H1 (cell line): ENCODE measurements around the gene AVPR2.

ENCODE experiments used
- BRCA1 ChIP-seq: IDR thresholded peaks from 2 replicates; pipeline ENCODE4 v1.6.1; 2012; ENCODE audit warnings: low read depth, low read length, improper control_type of control experiment
- CHD1 ChIP-seq: IDR thresholded peaks from 2 replicates; pipeline ENCODE4 v1.6.1; 2012; ENCODE audit warnings: low read depth, low read length, improper control_type of control experiment
- CHD2 ChIP-seq: IDR thresholded peaks from 2 replicates; pipeline ENCODE4 v1.6.1; 2012; ENCODE audit warnings: low read length, improper control_type of control experiment
- CTCF ChIP-seq, 3 experiments: IDR thresholded peaks; 1 replicate in 2 of 3; 2 replicates in 1 of 3; pipeline versions ENCODE4 v1.5.1 to v1.6.1; 2011; ENCODE audit warnings: low read length in 3 of 3, mild to moderate bottlenecking in 3 of 3, inconsistent platforms in 2 of 3, low read depth in 1 of 3, moderate library complexity in 1 of 3; ENCODE audit not compliant: insufficient read depth in 1 of 3; ENCODE audit errors: control extremely low read depth in 1 of 3
- EP300 ChIP-seq, 2 experiments: IDR thresholded peaks; 1 replicate in 1 of 2; 2 replicates in 1 of 2; pipeline ENCODE4 v1.6.1; 2011 to 2012; ENCODE audit warnings: low read depth in 2 of 2, low read length in 2 of 2, mild to moderate bottlenecking in 2 of 2, borderline replicate concordance in 1 of 2, inconsistent platforms in 1 of 2, moderate library complexity in 1 of 2
- EZH2 ChIP-seq: fragments of 200-600 bp; sonication (generic); IDR thresholded peaks from 2 replicates; pipeline ENCODE4 v1.7.1; 2012; ENCODE audit warnings: low read depth, mild to moderate bottlenecking, moderate library complexity, low read length, inconsistent platforms; ENCODE audit not compliant: severe bottlenecking
- JUND ChIP-seq: IDR thresholded peaks from 2 replicates; pipeline ENCODE4 v1.6.1; 2011; ENCODE audit warnings: mild to moderate bottlenecking, improper control_type of control experiment, low read length
- POLR2A ChIP-seq, 2 experiments: IDR thresholded peaks; 1 replicate in 1 of 2; 2 replicates in 1 of 2; pipeline ENCODE4 v1.6.1; 2011; ENCODE audit warnings: low read depth in 2 of 2, low read length in 2 of 2, mild to moderate bottlenecking in 2 of 2; ENCODE audit errors: control extremely low read depth in 1 of 2
- POLR2AphosphoS5 ChIP-seq: IDR thresholded peaks from 2 replicates; pipeline ENCODE4 v1.6.1; 2011; ENCODE audit warnings: low read depth, low read length
- POU5F1 ChIP-seq: IDR thresholded peaks from 2 replicates; pipeline ENCODE4 v1.6.1; 2011; ENCODE audit warnings: low read depth, mild to moderate bottlenecking, low read length, moderate library complexity
- RXRA ChIP-seq: IDR thresholded peaks from 2 replicates; pipeline ENCODE4 v1.6.1; 2011; ENCODE audit warnings: low read depth, mild to moderate bottlenecking, low read length, moderate library complexity; ENCODE audit not compliant: insufficient read depth

- TF ChIP-seq CTCF (IDR thresholded peaks at IDR 0.05; ENCODE audit: control extremely low read depth in 1 of 3, insufficient read depth in 1 of 3, low read depth in 1 of 3, low read length in 3 of 3) (peak in 2 of 3 experiments; percentile 22 to 33; a peak in 2 of 4 replicates), POU5F1 (no peak), BRCA1 (no peak), EZH2 (no peak), CHD1 (no peak), POLR2A (IDR thresholded peaks at IDR 0.05; ENCODE audit: control extremely low read depth in 1 of 2, low read depth in 2 of 2, low read length in 2 of 2) (no peak), CHD2 (no peak), JUND (no peak), RXRA (no peak), POLR2AphosphoS5 (no peak), EP300 (IDR thresholded peaks at IDR 0.05; ENCODE audit: borderline replicate concordance in 1 of 2, low read depth in 2 of 2, low read length in 2 of 2) (no peak)
These were observed 19.8 kb downstream of the AVPR2 start for GRCh38 chrX:153924149-153924861.
